Measurements from ENCODE around the gene DIAPH2.
"Not testable (repeated sequence)": the region's sequence is repeated elsewhere in the genome, so short reads cannot be mapped to it uniquely, and the experiment has no call there.

Gene DIAPH2

GRCh38 chrX:96846841-96847240 is 162.2 kb downstream of the DIAPH2 start:
- H3K4me1 ChIP-seq (ENCODE audit: insufficient read depth, low read length, poor library complexity, severe bottlenecking) = no peaks in the 10 kb centered on the region
- no peak overlapping the region for H2AFZ ChIP-seq (ENCODE audit: low read length)
- H3K9me3 ChIP-seq (ENCODE audit: insufficient read depth, low read depth, low read length) = no peaks in the 10 kb centered on the region
- no peaks in the 10 kb centered on the region for H3F3A ChIP-seq (ENCODE audit: low read depth)
- no peaks in the 10 kb centered on the region for H3K9me2 ChIP-seq (replicated peaks; ENCODE audit: low read depth, low read length)
- H3K4me3 ChIP-seq (ENCODE audit: low read length, poor library complexity, severe bottlenecking) = no peak overlapping the region
- H3K27me3 ChIP-seq (ENCODE audit: insufficient read depth, low read length, poor library complexity, severe bottlenecking) = no peaks in the 10 kb centered on the region
- no peaks in the 10 kb centered on the region for H3K79me2 ChIP-seq (ENCODE audit: insufficient read depth, low read length)
- H4K20me1 ChIP-seq (ENCODE audit: insufficient read depth, low read length, poor library complexity, severe bottlenecking) = no peaks in the 10 kb centered on the region
- H3K4me2 ChIP-seq (ENCODE audit: low read depth, low read length, poor library complexity, severe bottlenecking) = no peak overlapping the region
- TF ChIP-seq, protein P1, sequence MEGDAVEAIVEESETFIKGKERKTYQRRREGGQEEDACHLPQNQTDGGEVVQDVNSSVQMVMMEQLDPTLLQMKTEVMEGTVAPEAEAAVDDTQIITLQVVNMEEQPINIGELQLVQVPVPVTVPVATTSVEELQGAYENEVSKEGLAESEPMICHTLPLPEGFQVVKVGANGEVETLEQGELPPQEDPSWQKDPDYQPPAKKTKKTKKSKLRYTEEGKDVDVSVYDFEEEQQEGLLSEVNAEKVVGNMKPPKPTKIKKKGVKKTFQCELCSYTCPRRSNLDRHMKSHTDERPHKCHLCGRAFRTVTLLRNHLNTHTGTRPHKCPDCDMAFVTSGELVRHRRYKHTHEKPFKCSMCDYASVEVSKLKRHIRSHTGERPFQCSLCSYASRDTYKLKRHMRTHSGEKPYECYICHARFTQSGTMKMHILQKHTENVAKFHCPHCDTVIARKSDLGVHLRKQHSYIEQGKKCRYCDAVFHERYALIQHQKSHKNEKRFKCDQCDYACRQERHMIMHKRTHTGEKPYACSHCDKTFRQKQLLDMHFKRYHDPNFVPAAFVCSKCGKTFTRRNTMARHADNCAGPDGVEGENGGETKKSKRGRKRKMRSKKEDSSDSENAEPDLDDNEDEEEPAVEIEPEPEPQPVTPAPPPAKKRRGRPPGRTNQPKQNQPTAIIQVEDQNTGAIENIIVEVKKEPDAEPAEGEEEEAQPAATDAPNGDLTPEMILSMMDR (conservative IDR thresholded peaks at IDR 0.05; ENCODE audit: low read length) = no peak
- TF ChIP-seq EZH2phosphoT487 (IDR thresholded peaks at IDR 0.05; ENCODE audit: borderline replicate concordance) = no peak
- H3K36me3 ChIP-seq (ENCODE audit: insufficient read depth, low read length) = no peaks in the 10 kb centered on the region
- H3K9ac ChIP-seq (ENCODE audit: low read depth, low read length, poor library complexity, severe bottlenecking) = no peak overlapping the region

DNA sequence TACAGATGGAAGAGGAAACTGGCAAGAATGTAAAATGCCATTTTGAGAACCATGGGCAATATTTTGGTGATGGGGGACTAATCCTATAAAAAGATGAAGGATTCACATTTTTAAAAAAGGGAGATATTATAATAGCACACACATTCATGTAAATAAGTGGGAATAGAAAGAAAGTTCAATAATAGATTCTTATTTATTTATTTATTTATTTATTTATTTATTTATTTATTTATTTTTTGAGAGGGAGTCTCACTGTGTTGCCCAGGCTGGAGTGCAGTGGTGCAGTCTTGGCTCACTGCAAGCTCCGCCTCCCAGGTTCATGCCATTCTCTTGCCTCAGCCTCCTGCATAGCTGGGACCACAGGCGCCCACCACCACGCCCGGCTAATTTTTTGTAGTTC is 174.8 kb downstream of the DIAPH2 start:
- not testable (repeated sequence) for H3F3A ChIP-seq (ENCODE audit: low read depth); H3K36me3 ChIP-seq (ENCODE audit: insufficient read depth, low read length); H3K9ac ChIP-seq (ENCODE audit: low read depth, low read length, poor library complexity, severe bottlenecking); H3K27me3 ChIP-seq (ENCODE audit: insufficient read depth, low read length, poor library complexity, severe bottlenecking); H3K4me1 ChIP-seq (ENCODE audit: insufficient read depth, low read length, poor library complexity, severe bottlenecking); H3K4me3 ChIP-seq (ENCODE audit: low read length, poor library complexity, severe bottlenecking); H3K79me2 ChIP-seq (ENCODE audit: insufficient read depth, low read length); H2AFZ ChIP-seq (ENCODE audit: low read length); H4K20me1 ChIP-seq (ENCODE audit: insufficient read depth, low read length, poor library complexity, severe bottlenecking); H3K9me2 ChIP-seq (replicated peaks; ENCODE audit: low read depth, low read length); H3K9me3 ChIP-seq (ENCODE audit: insufficient read depth, low read depth, low read length); H3K4me2 ChIP-seq (ENCODE audit: low read depth, low read length, poor library complexity, severe bottlenecking)

- Histone ChIP-seq H3K79me2 (ENCODE audit: insufficient read depth, low read length) (no peaks in the 10 kb centered on the region), H3K36me3 (ENCODE audit: insufficient read depth, low read length) (no peaks in the 10 kb centered on the region), H3K4me1 (ENCODE audit: insufficient read depth, low read length, poor library complexity, severe bottlenecking) (no peaks in the 10 kb centered on the region), H3F3A (ENCODE audit: low read depth) (no peaks in the 10 kb centered on the region), H3K9me2 (replicated peaks; ENCODE audit: low read depth, low read length) (no peaks in the 10 kb centered on the region), H3K4me2 (ENCODE audit: low read depth, low read length, poor library complexity, severe bottlenecking) (no peak overlapping the region), H3K27me3 (ENCODE audit: insufficient read depth, low read length, poor library complexity, severe bottlenecking) (no peaks in the 10 kb centered on the region), H4K20me1 (ENCODE audit: insufficient read depth, low read length, poor library complexity, severe bottlenecking) (no peaks in the 10 kb centered on the region), H3K9me3 (ENCODE audit: insufficient read depth, low read depth, low read length) (no peaks in the 10 kb centered on the region), H3K4me3 (ENCODE audit: low read length, poor library complexity, severe bottlenecking) (no peak overlapping the region), H2AFZ (ENCODE audit: low read length) (no peak overlapping the region), H3K9ac (ENCODE audit: low read depth, low read length, poor library complexity, severe bottlenecking) (no peak overlapping the region)
- TF ChIP-seq EZH2phosphoT487 (IDR thresholded peaks at IDR 0.05; ENCODE audit: borderline replicate concordance) = no peak
- TF ChIP-seq, protein P1 (conservative IDR thresholded peaks at IDR 0.05; ENCODE audit: low read length) = no peak
Measured at GRCh38 chrX:96861218-96861617, 176.6 kb downstream of the DIAPH2 start.

GRCh38 chrX:96861661-96862060 is 177.0 kb downstream of the DIAPH2 start:
- Histone ChIP-seq H4K20me1 (ENCODE audit: insufficient read depth, low read length, poor library complexity, severe bottlenecking) (no peaks in the 10 kb centered on the region), H3K9me2 (replicated peaks; ENCODE audit: low read depth, low read length) (no peaks in the 10 kb centered on the region), H3K9me3 (ENCODE audit: insufficient read depth, low read depth, low read length) (no peaks in the 10 kb centered on the region), H3K4me1 (ENCODE audit: insufficient read depth, low read length, poor library complexity, severe bottlenecking) (no peaks in the 10 kb centered on the region), H3K4me3 (ENCODE audit: low read length, poor library complexity, severe bottlenecking) (no peak overlapping the region), H3K4me2 (ENCODE audit: low read depth, low read length, poor library complexity, severe bottlenecking) (no peak overlapping the region), H3F3A (ENCODE audit: low read depth) (no peaks in the 10 kb centered on the region), H3K36me3 (ENCODE audit: insufficient read depth, low read length) (no peaks in the 10 kb centered on the region), H3K9ac (ENCODE audit: low read depth, low read length, poor library complexity, severe bottlenecking) (no peak overlapping the region), H2AFZ (ENCODE audit: low read length) (no peak overlapping the region), H3K79me2 (ENCODE audit: insufficient read depth, low read length) (no peaks in the 10 kb centered on the region), H3K27me3 (ENCODE audit: insufficient read depth, low read length, poor library complexity, severe bottlenecking) (no peaks in the 10 kb centered on the region)
- TF ChIP-seq, protein P1 (conservative IDR thresholded peaks at IDR 0.05; ENCODE audit: low read length) = no peak
- no peak for TF ChIP-seq EZH2phosphoT487 (IDR thresholded peaks at IDR 0.05; ENCODE audit: borderline replicate concordance)
